BLaER1 treated with 17β-estradiol and CSF1 and Interleukin-3, amounts not matched to agents 10 nM and 100 nM (cell line): ENCODE results near the gene SPATA33.
A peak's percentile ranks its signal among the peaks of the same experiment; 100 is the strongest.

Experiments used
- H3K27ac ChIP-seq, 11 experiments: shearing (Covaris generic); formaldehyde crosslinking; 2 replicates each; pipeline ENCODE4 v1.8.1; 2022
- H3K27me3 ChIP-seq, 11 experiments: shearing (Covaris generic); formaldehyde crosslinking; 2 replicates each; pipeline ENCODE4 v1.8.1; 2022
- H3K36me3 ChIP-seq, 11 experiments: shearing (Covaris generic); formaldehyde crosslinking; 2 replicates each; pipeline ENCODE4 v1.8.1; 2022
- H3K4me1 ChIP-seq, 10 experiments: shearing (Covaris generic); formaldehyde crosslinking; 2 replicates each; pipeline ENCODE4 v1.8.1; 2022
- H3K4me2 ChIP-seq, 11 experiments: shearing (Covaris generic); formaldehyde crosslinking; 2 replicates each; pipeline ENCODE4 v1.8.1; 2022
- H3K4me3 ChIP-seq, 10 experiments: shearing (Covaris generic); formaldehyde crosslinking; 2 replicates each; pipeline ENCODE4 v1.8.1; 2022
- H3K9ac ChIP-seq, 11 experiments: shearing (Covaris generic); formaldehyde crosslinking; 2 replicates each; pipeline ENCODE4 v1.8.1; 2022
- H3K9me3 ChIP-seq, 11 experiments: shearing (Covaris generic); formaldehyde crosslinking; replicated peaks in 1 of 11; 2 replicates each; pipeline ENCODE4 v1.8.1; 2022
- H4K20me1 ChIP-seq, 11 experiments: shearing (Covaris generic); formaldehyde crosslinking; 2 replicates each; pipeline ENCODE4 v1.8.1; 2022
- Cebpa-rat ChIP-seq, 11 experiments: shearing (Covaris generic); IDR thresholded peaks; 2 replicates each; pipeline ENCODE4 v1.8.1; 2022

Gene SPATA33

GRCh38 chr16:89646270-89646669 is 11.4 kb upstream of the SPATA33 start:
- Histone ChIP-seq H3K4me2 (no peak overlapping the region), H3K4me3 (no peak overlapping the region), H3K27me3 (no peaks in the 10 kb centered on the region), H3K9me3 (no peaks in the 10 kb centered on the region), H3K4me1 (peaks cover 0 to 21% (median 10%) of the 10 kb centered on the region in 10 experiments; a peak in 14 of 20 replicates), H3K9ac (no peak overlapping the region), H3K36me3 (peaks cover 43 to 66% (median 61%) of the 10 kb centered on the region in 11 experiments), H4K20me1 (peaks cover 9 to 87% (median 45%) of the 10 kb centered on the region in 11 experiments; a peak in 20 of 22 replicates), H3K27ac (no peak overlapping the region)
- no peak for TF ChIP-seq Cebpa-rat (IDR thresholded peaks at IDR 0.05)

- Histone ChIP-seq H4K20me1 (peaks cover 15 to 88% (median 49%) of the 10 kb centered on the region in 11 experiments; a peak in 21 of 22 replicates), H3K9ac (no peak overlapping the region), H3K27me3 (no peaks in the 10 kb centered on the region), H3K36me3 (peaks cover 49 to 72% (median 67%) of the 10 kb centered on the region in 11 experiments), H3K4me2 (no peak overlapping the region), H3K9me3 (no peaks in the 10 kb centered on the region), H3K4me1 (peaks cover 0 to 15% (median 4%) of the 10 kb centered on the region in 10 experiments; a peak in 14 of 20 replicates), H3K4me3 (no peak overlapping the region), H3K27ac (no peak overlapping the region)
- TF ChIP-seq Cebpa-rat (IDR thresholded peaks at IDR 0.05), result no peak
These were observed 10.7 kb upstream of the SPATA33 start for GRCh38 chr16:89646906-89647305.

- H3K27me3 ChIP-seq, result no peaks in the 10 kb centered on the region
- H3K9ac ChIP-seq, result peak overlapping the region in 4 of 11 experiments; percentile 21 to 33 (median 28); a peak in 5 of 22 replicates
- no peak overlapping the region for H3K4me3 ChIP-seq
- peaks cover 36 to 69% (median 59%) of the 10 kb centered on the region in 11 experiments for H3K36me3 ChIP-seq
- no peak overlapping the region for H3K27ac ChIP-seq
- H4K20me1 ChIP-seq, result peaks cover 47 to 89% (median 66%) of the 10 kb centered on the region in 11 experiments; a peak in 21 of 22 replicates
- H3K4me2 ChIP-seq, result no peak overlapping the region
- peaks cover 17 to 30% (median 19%) of the 10 kb centered on the region in 10 experiments for H3K4me1 ChIP-seq
- H3K9me3 ChIP-seq, result no peaks in the 10 kb centered on the region
- TF ChIP-seq Cebpa-rat (IDR thresholded peaks at IDR 0.05), result no peak
These were observed 6.1 kb upstream of the SPATA33 start for GRCh38 chr16:89651584-89651983.

- Histone ChIP-seq H3K9ac (no peak overlapping the region), H3K4me2 (no peak overlapping the region), H3K27ac (no peak overlapping the region), H3K36me3 (peaks cover 29 to 55% (median 46%) of the 10 kb centered on the region in 11 experiments), H4K20me1 (peaks cover 50 to 80% (median 65%) of the 10 kb centered on the region in 11 experiments; a peak in 21 of 22 replicates), H3K4me1 (peaks cover 23 to 38% (median 27%) of the 10 kb centered on the region in 10 experiments), H3K27me3 (no peaks in the 10 kb centered on the region), H3K9me3 (no peaks in the 10 kb centered on the region), H3K4me3 (no peak overlapping the region)
- no peak for TF ChIP-seq Cebpa-rat (IDR thresholded peaks at IDR 0.05)
These were observed 3.9 kb upstream of the SPATA33 start for GRCh38 chr16:89653656-89654295.

GRCh38 chr16:89655062-89655643 is 2.5 kb upstream of the SPATA33 start:
- H3K4me1 ChIP-seq, result peaks cover 29 to 48% (median 37%) of the 10 kb centered on the region in 10 experiments
- no peak overlapping the region for H3K4me3 ChIP-seq
- no peak for TF ChIP-seq Cebpa-rat (IDR thresholded peaks at IDR 0.05)
- peaks cover 46 to 82% (median 62%) of the 10 kb centered on the region in 11 experiments; a peak in 21 of 22 replicates for H4K20me1 ChIP-seq
- H3K27me3 ChIP-seq, result no peaks in the 10 kb centered on the region
- peak overlapping the region; percentile 87 to 99 (median 96); a peak in 20 of 22 replicates for H3K4me2 ChIP-seq
- H3K27ac ChIP-seq, result 0 out of 22 replicates have a peak overlapping the region, but pooled peaks of 1 of the 11 experiments have one; percentile 2
- peak overlapping the region in 6 of 11 experiments; percentile 13 to 99 (median 34); a peak in 7 of 22 replicates for H3K9ac ChIP-seq
- H3K36me3 ChIP-seq, result peaks cover 29 to 53% (median 43%) of the 10 kb centered on the region in 11 experiments
- no peaks in the 10 kb centered on the region for H3K9me3 ChIP-seq

- TF ChIP-seq Cebpa-rat (IDR thresholded peaks at IDR 0.05), result no peak
- Histone ChIP-seq H3K36me3 (peaks cover 29 to 53% (median 43%) of the 10 kb centered on the region in 11 experiments), H3K4me2 (peak overlapping the region; percentile 87 to 99 (median 96)), H3K27ac (peak overlapping the region; percentile 85 to 94 (median 89)), H4K20me1 (peaks cover 34 to 76% (median 47%) of the 10 kb centered on the region in 11 experiments; a peak in 21 of 22 replicates), H3K9ac (peak overlapping the region; percentile 90 to 99 (median 95)), H3K4me3 (peak overlapping the region; percentile 77 to 99 (median 93)), H3K4me1 (peaks cover 29 to 48% (median 37%) of the 10 kb centered on the region in 10 experiments), H3K27me3 (no peaks in the 10 kb centered on the region), H3K9me3 (no peaks in the 10 kb centered on the region)
These were observed 1.1 kb upstream of the SPATA33 start for GRCh38 chr16:89656435-89657121.

- no peak for TF ChIP-seq Cebpa-rat (IDR thresholded peaks at IDR 0.05)
- no peaks in the 10 kb centered on the region for H3K9me3 ChIP-seq
- H3K27ac ChIP-seq, result peak overlapping the region in 10 of 11 experiments; percentile 85 to 94 (median 90); a peak in 20 of 22 replicates
These were observed 714 bp downstream of the SPATA33 start for GRCh38 chr16:89658221-89658879.

GRCh38 chr16:89660146-89660545 is 2.5 kb downstream of the SPATA33 start:
- H3K9ac ChIP-seq, result peak overlapping the region in 4 of 11 experiments; percentile 2 to 92 (median 25); a peak in 1 of 22 replicates
- H3K4me1 ChIP-seq, result peaks cover 26 to 38% (median 33%) of the 10 kb centered on the region in 10 experiments
- TF ChIP-seq Cebpa-rat (IDR thresholded peaks at IDR 0.05), result no peak
- peaks cover 15 to 58% (median 54%) of the 10 kb centered on the region in 11 experiments for H3K36me3 ChIP-seq
- H3K4me2 ChIP-seq, result 0 out of 22 replicates have a peak overlapping the region, but pooled peaks of 5 of the 11 experiments have one; percentile 2 to 97 (median 92)
- peaks cover 6 to 43% (median 15%) of the 10 kb centered on the region in 11 experiments; a peak in 17 of 22 replicates for H4K20me1 ChIP-seq
- H3K4me3 ChIP-seq, result no peak overlapping the region
- peaks cover 0 to 4% (median 0%) of the 10 kb centered on the region in 11 experiments; a peak in 2 of 22 replicates for H3K9me3 ChIP-seq
- no peaks in the 10 kb centered on the region for H3K27me3 ChIP-seq
- H3K27ac ChIP-seq, result no peak overlapping the region

More at GRCh38 chr16:89658221-89658879, 714 bp downstream of the SPATA33 start:
- peaks cover 29 to 48% (median 37%) of the 10 kb centered on the region in 10 experiments for H3K4me1 ChIP-seq
- no peaks in the 10 kb centered on the region for H3K27me3 ChIP-seq
- peaks cover 20 to 56% (median 49%) of the 10 kb centered on the region in 11 experiments for H3K36me3 ChIP-seq
- peak overlapping the region; percentile 90 to 99 (median 95) for H3K9ac ChIP-seq
- peak overlapping the region; percentile 87 to 99 (median 94) for H3K4me2 ChIP-seq
- H4K20me1 ChIP-seq, result peaks cover 20 to 60% (median 30%) of the 10 kb centered on the region in 11 experiments; a peak in 21 of 22 replicates
- peak overlapping the region; percentile 77 to 99 (median 93) for H3K4me3 ChIP-seq
